Calu3 (cell line): Measurements from ENCODE around the gene CCSER2. TPM values are rescaled to one million over a fixed set of nuclear protein-coding genes. Genes with fewer than 3 reads are reported as not detected.
A peak's percentile ranks its signal among the peaks of the same experiment; 100 is the strongest.
"Not testable (repeated sequence)": the region's sequence is repeated elsewhere in the genome, so short reads cannot be mapped to it uniquely, and the experiment has no call there.

Experiments used
- BruUV-seq: library from RNA; stranded (reverse); fragments of 400-500 nt; replicated peaks from 2 replicates; lab custom pipeline; 2021; lab: Mats Ljungman, UMichigan
- CTCF ChIA-PET: fragments of 300-600 bp; sonication (Branson Sonifier 250); formaldehyde crosslinking; loops from one replicate; lab custom pipeline; 2022; ENCODE audit warnings: antibody characterized with exemption; lab: Charles Lee
- DNase-seq: peaks from one replicate; pipeline ENCODE4 v3.0.0; 2022
- H3K27ac Mint-ChIP-seq: one replicate; pipeline ENCODE4 v1.8.0; 2022; ENCODE audit warnings: mixed read lengths; ENCODE audit not compliant: unreplicated experiment
- H3K27me3 Mint-ChIP-seq: one replicate; pipeline ENCODE4 v1.8.0; 2022; ENCODE audit warnings: mixed read lengths; ENCODE audit not compliant: unreplicated experiment
- H3K36me3 Mint-ChIP-seq: one replicate; pipeline ENCODE4 v1.8.0; 2022; ENCODE audit warnings: mild to moderate bottlenecking, moderate library complexity, mixed read lengths; ENCODE audit not compliant: insufficient read depth, unreplicated experiment
- H3K4me1 Mint-ChIP-seq: one replicate; pipeline ENCODE4 v1.8.0; 2022; ENCODE audit warnings: mild to moderate bottlenecking, low read depth, mixed read lengths; ENCODE audit not compliant: unreplicated experiment
- H3K4me3 Mint-ChIP-seq: one replicate; pipeline ENCODE4 v1.8.0; 2022; ENCODE audit warnings: mild to moderate bottlenecking, low read depth, moderate library complexity, mixed read lengths; ENCODE audit not compliant: unreplicated experiment
- H3K9me3 Mint-ChIP-seq: one replicate; pipeline ENCODE4 v1.8.0; 2022; ENCODE audit warnings: low read depth, mixed read lengths; ENCODE audit not compliant: unreplicated experiment
- intact Hi-C: fragments of 100-400 bp; cut with micrococcal nuclease; formaldehyde crosslinking; loops from one replicate; pipeline ENCODE4 v1.10.0; 2022; ENCODE audit not compliant: unreplicated experiment
- total RNA-seq: library from RNA; stranded (reverse); gene quantifications from 2 replicates; pipeline ENCODE4 v1.2.3, GENCODE V29; 2022
- TF ChIP-seq, protein P1 (sequence below): fragments of 200-600 bp; IDR thresholded peaks from one replicate; pipeline ENCODE4 v1.8.0; 2022; ENCODE audit warnings: antibody characterized with exemption; ENCODE audit not compliant: unreplicated experiment

Gene CCSER2
- total RNA-seq, 1 experiment from 2014 or later: 27.8 TPM

- no peaks in the 10 kb centered on the region for H3K27me3 Mint-ChIP-seq
- intact Hi-C loops: no loop called here
- peaks cover 4% of the 10 kb centered on the region for H3K9me3 Mint-ChIP-seq
- no peaks in the 10 kb centered on the region for H3K36me3 Mint-ChIP-seq
- CTCF ChIA-PET: no interaction called here
- BruUV-seq: no TSS peak
- peaks cover 29% of the 10 kb centered on the region for H3K4me1 Mint-ChIP-seq
- DNase-seq: no peak
- H3K4me3 Mint-ChIP-seq: no peak overlapping the region
- TF ChIP-seq, protein P1, sequence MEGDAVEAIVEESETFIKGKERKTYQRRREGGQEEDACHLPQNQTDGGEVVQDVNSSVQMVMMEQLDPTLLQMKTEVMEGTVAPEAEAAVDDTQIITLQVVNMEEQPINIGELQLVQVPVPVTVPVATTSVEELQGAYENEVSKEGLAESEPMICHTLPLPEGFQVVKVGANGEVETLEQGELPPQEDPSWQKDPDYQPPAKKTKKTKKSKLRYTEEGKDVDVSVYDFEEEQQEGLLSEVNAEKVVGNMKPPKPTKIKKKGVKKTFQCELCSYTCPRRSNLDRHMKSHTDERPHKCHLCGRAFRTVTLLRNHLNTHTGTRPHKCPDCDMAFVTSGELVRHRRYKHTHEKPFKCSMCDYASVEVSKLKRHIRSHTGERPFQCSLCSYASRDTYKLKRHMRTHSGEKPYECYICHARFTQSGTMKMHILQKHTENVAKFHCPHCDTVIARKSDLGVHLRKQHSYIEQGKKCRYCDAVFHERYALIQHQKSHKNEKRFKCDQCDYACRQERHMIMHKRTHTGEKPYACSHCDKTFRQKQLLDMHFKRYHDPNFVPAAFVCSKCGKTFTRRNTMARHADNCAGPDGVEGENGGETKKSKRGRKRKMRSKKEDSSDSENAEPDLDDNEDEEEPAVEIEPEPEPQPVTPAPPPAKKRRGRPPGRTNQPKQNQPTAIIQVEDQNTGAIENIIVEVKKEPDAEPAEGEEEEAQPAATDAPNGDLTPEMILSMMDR: no peak
- H3K27ac Mint-ChIP-seq: no peak overlapping the region
Observed at GRCh38 chr10:84493361-84493760, 165.0 kb downstream of the CCSER2 start.

- CTCF ChIA-PET: interaction anchor here (0.9 to 1.3 kb wide), 2 partner anchors 16 to 64 kb away, joined by 3 to 5 read pairs; no protein-coding TSS in a partner anchor
- no peaks in the 10 kb centered on the region for H3K9me3 Mint-ChIP-seq
- H3K36me3 Mint-ChIP-seq: no peaks in the 10 kb centered on the region
- BruUV-seq: no TSS peak
- H3K4me1 Mint-ChIP-seq: peaks cover 29% of the 10 kb centered on the region
- H3K27ac Mint-ChIP-seq: no peak overlapping the region
- peak; percentile 51 for DNase-seq
- TF ChIP-seq, protein P1: no peak
- H3K27me3 Mint-ChIP-seq: no peaks in the 10 kb centered on the region
- intact Hi-C loops: no loop called here
- peak overlapping the region; percentile 60 for H3K4me3 Mint-ChIP-seq
Observed at GRCh38 chr10:84493951-84494848, 165.8 kb downstream of the CCSER2 start.

GRCh38 chr10:84494849-84495180 lies 166.4 kb downstream of the CCSER2 start:
- Mint-ChIP-seq H3K4me3 (peak overlapping the region; percentile 60), H3K36me3 (no peaks in the 10 kb centered on the region), H3K27me3 (no peaks in the 10 kb centered on the region), H3K4me1 (peaks cover 29% of the 10 kb centered on the region), H3K9me3 (no peaks in the 10 kb centered on the region), H3K27ac (no peak overlapping the region)
- CTCF ChIA-PET: interaction anchor here (0.9 to 1.3 kb wide), 2 partner anchors 16 to 65 kb away, joined by 3 to 5 read pairs; no protein-coding TSS in a partner anchor
- no TSS peak for BruUV-seq
- intact Hi-C loops: no loop called here
- TF ChIP-seq, protein P1: no peak
- no peak for DNase-seq

GRCh38 chr10:84497978-84498377 lies 169.6 kb downstream of the CCSER2 start:
- DNase-seq: no peak
- Mint-ChIP-seq H3K27me3 (no peaks in the 10 kb centered on the region), H3K27ac (no peak overlapping the region), H3K4me3 (no peak overlapping the region), H3K4me1 (peaks cover 26% of the 10 kb centered on the region), H3K36me3 (no peaks in the 10 kb centered on the region), H3K9me3 (no peaks in the 10 kb centered on the region)
- TF ChIP-seq, protein P1: no peak
- CTCF ChIA-PET: no interaction called here
- no TSS peak for BruUV-seq
- intact Hi-C loops: no loop called here

DNA sequence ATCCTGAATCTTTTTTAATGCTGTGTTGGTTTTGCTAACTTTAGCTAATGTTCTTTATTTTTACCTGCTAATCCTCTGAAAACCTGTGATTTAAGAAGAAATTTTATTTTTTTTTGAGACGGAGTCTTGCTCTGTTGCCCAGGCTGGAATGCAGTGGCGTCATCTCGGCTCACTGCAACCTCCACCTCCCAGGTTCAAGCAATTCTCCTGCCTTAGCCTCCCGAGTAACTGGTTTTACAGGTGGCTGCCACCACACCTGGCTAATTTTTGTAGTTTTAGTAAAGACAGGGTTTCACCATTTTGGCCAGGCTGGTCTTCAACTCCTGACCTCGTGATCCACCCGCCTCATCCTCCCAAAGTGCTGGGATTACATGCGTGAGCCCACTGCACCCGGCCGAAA lies 170.7 kb downstream of the CCSER2 start:
- DNase-seq, H3K36me3 Mint-ChIP-seq, H3K9me3 Mint-ChIP-seq, H3K27ac Mint-ChIP-seq, H3K4me3 Mint-ChIP-seq, BruUV-seq, H3K27me3 Mint-ChIP-seq, intact Hi-C loops, CTCF ChIA-PET: not testable (repeated sequence)
- peaks cover 16% of the 10 kb centered on the region for H3K4me1 Mint-ChIP-seq
